ENCODE data around the gene FATE1. TPM values are rescaled to one million over a fixed set of nuclear protein-coding genes. Genes with fewer than 3 reads are reported as not detected.

The FATE1 gene
- total and polyA plus RNA-seq, 2 of the 8 experiments (the other 6 are each of a cell fraction or from before 2014, with no cell fraction given), result 0.12 TPM; not detected in 1

DNA sequence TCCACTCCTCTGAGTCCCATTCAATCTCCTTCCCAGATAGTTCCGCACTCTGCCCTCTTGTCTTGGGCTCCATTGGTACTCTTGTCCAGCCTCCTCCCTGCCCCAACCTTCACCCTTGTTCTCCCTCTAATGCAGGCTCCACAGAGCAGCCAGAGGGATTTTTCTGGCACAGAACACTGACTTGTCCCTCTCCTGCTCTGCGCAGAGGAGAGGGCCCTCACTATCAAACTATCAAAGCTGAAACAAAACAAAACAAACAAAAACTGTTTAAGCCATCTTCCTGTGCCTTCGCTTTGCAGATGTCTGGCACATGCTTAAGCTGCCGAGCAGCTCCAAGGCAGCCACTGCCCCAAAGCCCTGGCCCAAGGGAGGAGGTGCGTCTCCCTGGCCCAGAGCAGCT lies 21.7 kb downstream of the FATE1 start:
- no peak overlapping the region for H3K4me2 ChIP-seq (ENCODE audit: insufficient read depth in 1 of 2, low read depth in 2 of 2, low read length in 2 of 2)
- H4K20me1 ChIP-seq (replicated peaks in 1 of 2; ENCODE audit: control insufficient read depth in 1 of 2, insufficient read depth in 2 of 2, low read length in 2 of 2), result no peaks in the 10 kb centered on the region
- POLR2A ChIA-PET (ENCODE audit: partially characterized antibody), result no interaction called here
- CTCF ChIA-PET (ENCODE audit: partially characterized antibody), result interaction anchor here (1.2 to 3.3 kb wide), 2 partner anchors 12 to 16 kb away, joined by 5 to 15 read pairs; no protein-coding TSS in a partner anchor
- no peak overlapping the region for H4K5ac ChIP-seq (ENCODE audit: insufficient read length, low read depth, low read length)
- H3K18ac ChIP-seq (ENCODE audit: extremely low read depth, low read length), result no peak overlapping the region
- no peak overlapping the region for H2AK5ac ChIP-seq (ENCODE audit: low read depth, low read length)
- no peaks in the 10 kb centered on the region for H3K27me3 ChIP-seq (replicated peaks in 1 of 4; ENCODE audit: control insufficient read depth in 3 of 4, extremely low read depth in 1 of 4, insufficient read depth in 3 of 4, low read length in 3 of 4)
- H3K4me3 ChIP-seq (ENCODE audit: extremely low read depth in 1 of 4, insufficient read depth in 2 of 4, low read depth in 3 of 4, low read length in 4 of 4), result no peak overlapping the region
- no peak overlapping the region for H2AFZ ChIP-seq (ENCODE audit: low read length)
- no peak for FAIRE-seq
- WGBS, 2 experiments (ENCODE audit: extremely low coverage in 1 of 2, insufficient coverage in 1 of 2, insufficient read length in 1 of 2, insufficient replicate concordance in 2 of 2, low coverage in 1 of 2, low lambda C conversion rate in 2 of 2, missing lambda C conversion rate in 1 of 2), result 90% methylated on average over 2 of the region's 5 CpGs; no CpG with 5 or more reads in 1 of the 2 experiments
- H3K36me3 ChIP-seq (ENCODE audit: control insufficient read depth in 2 of 4, insufficient read depth in 4 of 4, low read length in 3 of 4), result no peaks in the 10 kb centered on the region
- no peak overlapping the region for H2BK20ac ChIP-seq (ENCODE audit: low read length)
- H4K8ac ChIP-seq (ENCODE audit: extremely low read depth, insufficient read depth, low read length), result no peak overlapping the region
- H3K9ac ChIP-seq (replicated peaks in 1 of 4; ENCODE audit: extremely low read depth in 1 of 4, low read depth in 3 of 4, low read length in 3 of 4), result no peak overlapping the region
- no peak overlapping the region for H2BK5ac ChIP-seq (ENCODE audit: low read depth, low read length)
- DNase-seq (ENCODE audit: low read depth in 1 of 2, low spot score in 2 of 2), result no peak
- H3K56ac ChIP-seq (replicated peaks; ENCODE audit: insufficient read length, low read depth, low read length), result no peak overlapping the region
- H3K23me2 ChIP-seq (ENCODE audit: low read depth, low read length), result no peaks in the 10 kb centered on the region
- H3K79me1 ChIP-seq (ENCODE audit: low read depth, low read length), result no peaks in the 10 kb centered on the region
- TF ChIP-seq GTF2F1 (IDR thresholded peaks at IDR 0.05; ENCODE audit: borderline replicate concordance, low read depth, low read length), result no peak
- no peak for TF ChIP-seq POLR2A (IDR thresholded peaks at IDR 0.05; ENCODE audit: control extremely low read depth in 1 of 2, low read depth in 2 of 2, low read length in 2 of 2)
- no peak for TF ChIP-seq HDAC2 (IDR thresholded peaks at IDR 0.05; ENCODE audit: borderline replicate concordance in 1 of 2, low read depth in 2 of 2, low read length in 2 of 2)
- TF ChIP-seq EGR1 (IDR thresholded peaks at IDR 0.05; ENCODE audit: borderline replicate concordance, low read depth, low read length), result no peak
- TF ChIP-seq JUN (IDR thresholded peaks at IDR 0.05; ENCODE audit: low read depth, low read length), result no peak
- TF ChIP-seq, protein P1, sequence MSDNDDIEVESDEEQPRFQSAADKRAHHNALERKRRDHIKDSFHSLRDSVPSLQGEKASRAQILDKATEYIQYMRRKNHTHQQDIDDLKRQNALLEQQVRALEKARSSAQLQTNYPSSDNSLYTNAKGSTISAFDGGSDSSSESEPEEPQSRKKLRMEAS (IDR thresholded peaks at IDR 0.05), result no peak
- no peak for TF ChIP-seq FOSL1 (IDR thresholded peaks at IDR 0.05; ENCODE audit: insufficient read depth, low read depth, low read length)
- no peak for TF ChIP-seq YY1 (IDR thresholded peaks at IDR 0.05; ENCODE audit: low read depth, low read length)
- TF ChIP-seq RAD21 (IDR thresholded peaks at IDR 0.05 in 1 of 2, conservative IDR thresholded peaks at IDR 0.05 in 1 of 2; ENCODE audit: low read depth in 2 of 2, low read length in 2 of 2), result no peak
- TF ChIP-seq POLR2AphosphoS5 (IDR thresholded peaks at IDR 0.05; ENCODE audit: low read depth, low read length), result no peak
- no peak for TF ChIP-seq SUZ12 (IDR thresholded peaks at IDR 0.05; ENCODE audit: low read length)
- TF ChIP-seq PHF8 (conservative IDR thresholded peaks at IDR 0.05; ENCODE audit: low read depth, low read length), result no peak
- no peak for TF ChIP-seq CREB1 (IDR thresholded peaks at IDR 0.05)
- no peak for TF ChIP-seq TBP (IDR thresholded peaks at IDR 0.05; ENCODE audit: low read depth, low read length)
- no peak overlapping the region for H2BK12ac ChIP-seq (ENCODE audit: low read depth, low read length)
- no peak overlapping the region for H3K14ac ChIP-seq (ENCODE audit: insufficient read length)
- no peak overlapping the region for H3K23ac ChIP-seq (ENCODE audit: insufficient read length)
- no peak overlapping the region for H4K91ac ChIP-seq (replicated peaks; ENCODE audit: insufficient read length, low read length)
- H3K79me2 ChIP-seq (ENCODE audit: control insufficient read depth in 1 of 2, insufficient read depth in 2 of 2, low read length in 2 of 2), result no peaks in the 10 kb centered on the region
- H3K9me3 ChIP-seq (ENCODE audit: insufficient read depth in 2 of 2, low read depth in 1 of 2, low read length in 1 of 2), result no peaks in the 10 kb centered on the region
- H2BK120ac ChIP-seq (replicated peaks; ENCODE audit: low read depth, low read length), result no peak overlapping the region
- no peak overlapping the region for H2BK15ac ChIP-seq (ENCODE audit: low read length)
- no peaks in the 10 kb centered on the region for H3K4me1 ChIP-seq (replicated peaks in 1 of 4; ENCODE audit: control insufficient read depth in 3 of 4, insufficient read depth in 4 of 4, low read length in 3 of 4)
- no peak overlapping the region for H3K4ac ChIP-seq (replicated peaks; ENCODE audit: insufficient read length, low read depth, low read length)
- no peak overlapping the region for H3K27ac ChIP-seq (ENCODE audit: low read depth, low read length)

Measured in H1 (cell line).